K562 (cell line): Measurements from ENCODE around the gene MITF. TPM values are rescaled to one million over a fixed set of nuclear protein-coding genes. Genes with fewer than 3 reads are reported as not detected.

Experiments
- ATAC-seq: fragments of 200-7000 bp; cut with Tn5 transposase; 3 replicates; pipeline ENCODE4 v1.9.1; 2020; ENCODE audit warnings: moderate library complexity
- BruUV-seq: library from RNA; stranded (reverse); fragments of 400-500 nt; replicated peaks from 2 replicates; lab custom pipeline; 2021; lab: Mats Ljungman, UMichigan
- CTCF ChIA-PET: fragments of 300-600 bp; formaldehyde crosslinking; extraction: SDS; loops from one replicate; lab custom pipeline; 2021; ENCODE audit warnings: low intra/inter-chr PET ratio; lab: Yijun Ruan, JAX
- POLR2A ChIA-PET: fragments of 300-600, 350-650 bp; sonication (Branson Sonifier 250); formaldehyde crosslinking; extraction: SDS; loops from one replicate; lab custom pipeline; 2021; ENCODE audit warnings: antibody characterized with exemption, inconsistent platforms; lab: Yijun Ruan, JAX
- DNase-seq, 4 experiments: peaks; one replicate each; pipeline versions ENCODE4 v3.0.0 to v3.0.0-alpha.2; 2011 to 2018; ENCODE audit warnings: low spot score in 3 of 4, mixed read lengths in 3 of 4; ENCODE audit errors: extremely low read depth in 1 of 4
- FAIRE-seq: peaks from 2 replicates; lab custom pipeline; 2011; peaks lifted over from hg19 to GRCh38; lab: Jason Lieb, UNC
- H2AFZ ChIP-seq: 2 replicates; pipeline ENCODE4 v1.6.0; 2011; ENCODE audit warnings: low read depth, low read length, control low read depth, inconsistent platforms
- H3K27ac ChIP-seq: fragments of 200-600 bp; 3 replicates; pipeline ENCODE4 v1.8.0; 2011; ENCODE audit warnings: low read depth, mild to moderate bottlenecking, control low read depth, inconsistent platforms, low read length, moderate library complexity, mixed read lengths; ENCODE audit errors: extremely low read depth
- H3K27me3 ChIP-seq, 2 experiments: fragments of 300-600 bp in 1 of 2; 2 replicates in 1 of 2; 3 replicates in 1 of 2; pipeline versions ENCODE4 v1.6.0 to v1.8.0; 2011; ENCODE audit warnings: inconsistent platforms in 2 of 2, low read length in 2 of 2, mild to moderate bottlenecking in 1 of 2, mixed read lengths in 1 of 2, moderate library complexity in 1 of 2; ENCODE audit not compliant: control insufficient read depth in 2 of 2, insufficient read depth in 2 of 2
- H3K36me3 ChIP-seq: fragments of 300-600 bp; 3 replicates; pipeline ENCODE4 v1.8.0; 2011; ENCODE audit warnings: mild to moderate bottlenecking, low read length, inconsistent platforms; ENCODE audit not compliant: control insufficient read depth, insufficient read depth
- H3K4me1 ChIP-seq, 2 experiments: fragments of 200-600 bp in 1 of 2; replicated peaks in 1 of 2; 2 replicates in 1 of 2; 3 replicates in 1 of 2; pipeline versions ENCODE4 v1.5.1 to v1.8.0; 2011; ENCODE audit warnings: inconsistent platforms in 2 of 2, low read length in 2 of 2, mild to moderate bottlenecking in 1 of 2, mixed read lengths in 1 of 2, moderate library complexity in 1 of 2; ENCODE audit not compliant: control insufficient read depth in 2 of 2, insufficient read depth in 2 of 2
- H3K4me2 ChIP-seq: 2 replicates; pipeline ENCODE4 v1.6.1; 2011; ENCODE audit warnings: low read length, control low read depth, inconsistent platforms, mixed read lengths; ENCODE audit not compliant: insufficient read depth
- H3K4me3 ChIP-seq: fragments of 200-600 bp; sonication (generic), shearing (Covaris generic); 2 replicates; pipeline ENCODE4 v1.5.1; 2016; ENCODE audit warnings: control low read depth, inconsistent platforms
- H3K79me2 ChIP-seq: fragments of 200-600 bp; 3 replicates; pipeline ENCODE4 v1.8.0; 2011; ENCODE audit warnings: low read length, inconsistent platforms; ENCODE audit not compliant: control insufficient read depth, insufficient read depth
- H3K9ac ChIP-seq, 2 experiments: 2 replicates each; pipeline versions ENCODE4 v1.6.0 to v1.6.1; 2011; ENCODE audit warnings: low read depth in 2 of 2, low read length in 2 of 2, control low read depth in 1 of 2, inconsistent platforms in 1 of 2, mild to moderate bottlenecking in 1 of 2, mixed read lengths in 1 of 2; ENCODE audit not compliant: insufficient read depth in 1 of 2
- H3K9me1 ChIP-seq: one replicate; pipeline ENCODE4 v1.6.0; 2011; ENCODE audit warnings: inconsistent platforms, mild to moderate bottlenecking, low read length, moderate library complexity; ENCODE audit not compliant: control insufficient read depth, insufficient read depth
- H3K9me3 ChIP-seq: replicated peaks from 2 replicates; pipeline ENCODE4 v1.5.1; 2011; ENCODE audit warnings: low read depth, low read length, inconsistent platforms; ENCODE audit not compliant: control insufficient read depth, insufficient read depth
- H4K20me1 ChIP-seq: replicated peaks from 2 replicates; pipeline ENCODE4 v1.6.1; 2011; ENCODE audit warnings: low read length, inconsistent platforms, mixed read lengths; ENCODE audit not compliant: control insufficient read depth, insufficient read depth
- BCL6 ChIP-seq: fragments of 250-450 bp; sonication (Bioruptor Pico); IDR thresholded peaks from 2 replicates; pipeline ENCODE4 v1.4.0; 2020
- CEBPG ChIP-seq, 3 experiments: fragments of 200-800 bp in 1 of 3; sonication (Bioruptor generic) in 1 of 3; sonication (generic) in 1 of 3; formaldehyde crosslinking in 1 of 3; IDR thresholded peaks in 2 of 3; conservative IDR thresholded peaks in 1 of 3; 2 replicates each; pipeline versions ENCODE4 v1.6.1 to v1.8.0; 2016 to 2022; ENCODE audit warnings: missing compliant biosample characterization in 2 of 3, missing genetic modification characterization in 2 of 3, mild to moderate bottlenecking in 1 of 3, missing genetic modification reagents in 1 of 3
- CHD4 ChIP-seq: fragments of 200-600 bp; sonication (generic); IDR thresholded peaks from 3 replicates; pipeline ENCODE4 v1.6.1; 2012; ENCODE audit warnings: low read depth, mild to moderate bottlenecking, mixed read lengths, low read length, inconsistent platforms; ENCODE audit not compliant: insufficient read depth, insufficient replicate concordance, poor library complexity, severe bottlenecking
- CTBP1 ChIP-seq: fragments of 450-650 bp; IDR thresholded peaks from 2 replicates; pipeline ENCODE4 v1.6.1; 2016; ENCODE audit warnings: borderline replicate concordance
- DLX4 ChIP-seq: fragments of 250-450 bp; sonication (Bioruptor Pico); IDR thresholded peaks from 2 replicates; pipeline ENCODE4 v1.6.1; 2021; ENCODE audit warnings: mild to moderate bottlenecking
- DPF2 ChIP-seq: fragments of 450-650 bp; IDR thresholded peaks from 2 replicates; pipeline ENCODE4 v1.6.1; 2016
- HDAC8 ChIP-seq: fragments of 450-650 bp; IDR thresholded peaks from 2 replicates; pipeline ENCODE4 v1.6.1; 2016; ENCODE audit warnings: mild to moderate bottlenecking, missing genetic modification characterization, moderate library complexity, missing compliant biosample characterization
- KLF1 ChIP-seq: fragments of 450-650 bp; IDR thresholded peaks from 2 replicates; pipeline ENCODE4 v1.6.1; 2016; ENCODE audit warnings: missing genetic modification characterization, missing compliant biosample characterization
- NELFE ChIP-seq: IDR thresholded peaks from 2 replicates; pipeline ENCODE4 v1.6.1; 2011; ENCODE audit warnings: mild to moderate bottlenecking; ENCODE audit not compliant: insufficient read depth, insufficient read length
- NFRKB ChIP-seq: fragments of 450-650 bp; IDR thresholded peaks from 2 replicates; pipeline ENCODE4 v1.6.1; 2016; ENCODE audit warnings: low read depth
- SIRT6 ChIP-seq: IDR thresholded peaks from one replicate; pipeline ENCODE4 v1.6.1; 2012; ENCODE audit warnings: low read depth, mild to moderate bottlenecking, control low read depth, inconsistent platforms, low read length, moderate library complexity
- TAF7 ChIP-seq: fragments of 450-650 bp; IDR thresholded peaks from 2 replicates; pipeline ENCODE4 v1.6.1; 2016; ENCODE audit warnings: missing genetic modification characterization, missing compliant biosample characterization
- TCF7 ChIP-seq: sonication (generic); IDR thresholded peaks from 2 replicates; pipeline ENCODE4 v1.6.1; 2016; ENCODE audit warnings: antibody characterized with exemption, borderline replicate concordance
- TCF7L2 ChIP-seq: fragments of 150-350 bp; IDR thresholded peaks from 2 replicates; pipeline ENCODE4 v1.6.1; 2016; ENCODE audit warnings: low read depth, mild to moderate bottlenecking, low read length, moderate library complexity
- ZBTB49 ChIP-seq: sonication (generic); formaldehyde crosslinking; IDR thresholded peaks from 2 replicates; pipeline ENCODE4 v1.8.0; 2022; ENCODE audit warnings: missing genetic modification reagents, mild to moderate bottlenecking, borderline replicate concordance
- ZFP1 ChIP-seq: fragments of 450-650 bp; formaldehyde crosslinking; IDR thresholded peaks from 2 replicates; pipeline ENCODE4 v1.4.0; 2020; ENCODE audit warnings: mild to moderate bottlenecking, mixed read lengths
- ZNF583 ChIP-seq: fragments of 250-450 bp; sonication (Bioruptor Pico); IDR thresholded peaks from 2 replicates; pipeline ENCODE4 v1.4.0; 2020
- WGBS: fragments of 100-300 bp; shearing (Covaris generic); methylation state at CpG from one replicate; pipeline ENCODE4 v1.1.6; 2016; ENCODE audit warnings: low coverage, mixed read lengths; ENCODE audit not compliant: insufficient coverage; ENCODE audit errors: missing lambda C conversion rate; 5-methylcytosine and 5-hydroxymethylcytosine counted together
- in situ Hi-C: fragments of 300-500 bp; cut with MboI; formaldehyde crosslinking; loops from 4 replicates; pipeline ENCODE4 v1.15.0; 2018; ENCODE audit warnings: inconsistent platforms, mixed read lengths
- intact Hi-C: fragments of 100-400 bp; cut with micrococcal nuclease; formaldehyde crosslinking; loops from 2 replicates; pipeline ENCODE4 v1.14.2; 2022
- polyA plus RNA-seq, 8 experiments: library from polyadenylated mRNA; depleted of rRNA in 4 of 8; stranded (reverse) in 5 of 8; unstranded in 3 of 8; fragments of >200 nt; fragmentation: Nextera tagmentation in 2 of 8; fragmentation: Illumina TruSeq in 1 of 8; extraction: Ambion mirVana in 2 of 8; extraction: Trizol in 1 of 8; gene quantifications; 2 replicates each; pipeline versions ENCODE4 v1.2.1 to v1.2.3, GENCODE V29; 2011 to 2014; ENCODE audit warnings: inconsistent platforms in 1 of 8, missing spikeins in 1 of 8
- total RNA-seq, 7 experiments: library from RNA; depleted of rRNA in 6 of 7; stranded (reverse); fragments of >200 nt in 6 of 7; fragmentation: Illumina TruSeq in 2 of 7; extraction: Trizol in 2 of 7; gene quantifications; 2 replicates each; pipeline versions ENCODE4 v1.2.1 to v1.2.3, GENCODE V29; 2011 to 2021; ENCODE audit warnings: low replicate concordance in 1 of 7
- TF ChIP-seq, protein P1 (sequence below), 2 experiments: fragments of 200-800 bp in 1 of 2; sonication (Bioruptor generic) in 1 of 2; sonication (generic) in 1 of 2; formaldehyde crosslinking in 1 of 2; IDR thresholded peaks in 1 of 2; conservative IDR thresholded peaks in 1 of 2; 2 replicates each; pipeline versions ENCODE4 v1.5.0 to v1.6.1; 2016 to 2020; ENCODE audit warnings: missing compliant biosample characterization in 1 of 2, missing genetic modification characterization in 1 of 2, missing genetic modification reagents in 1 of 2

Gene MITF
- total and polyA plus RNA-seq, 9 of the 15 experiments (the other 6 are each of a cell fraction or from before 2014, with no cell fraction given), result 5.6 to 14.9 (median 11.1) TPM

GRCh38 chr3:69871251-69871650, 132.0 kb downstream of the MITF start:
- Histone ChIP-seq H3K4me3 (no peak overlapping the region), H3K9me3 (no peaks in the 10 kb centered on the region), H3K27me3 (no peaks in the 10 kb centered on the region), H3K9me1 (no peaks in the 10 kb centered on the region), H3K27ac (no peak overlapping the region), H4K20me1 (no peaks in the 10 kb centered on the region), H3K79me2 (no peaks in the 10 kb centered on the region; the same call in 1 of the 3 replicates), H3K4me1 (peaks cover 0 to 18% of the 10 kb centered on the region in 2 experiments; a peak in 3 of 5 replicates), H3K9ac (no peak overlapping the region), H2AFZ (no peak overlapping the region), H3K4me2 (no peak overlapping the region), H3K36me3 (no peaks in the 10 kb centered on the region; the same call in 2 of the 3 replicates)
- DNase-seq (no peak), FAIRE-seq (peak; percentile 59), ATAC-seq (no peak)
- ChIA-PET POLR2A (interaction anchor here (0.6 kb wide), 1 partner anchor 27 kb away, joined by 4 read pairs; no protein-coding TSS in a partner anchor), CTCF (no interaction called here)
- WGBS, result 44% methylated on average over 2 of the region's 2 CpGs
- no peak for TF ChIP-seq HDAC8 (tag)
- TF ChIP-seq CHD4, result no peak
- no peak for TF ChIP-seq SIRT6
- TF ChIP-seq CEBPG (CRISPR knock-in tag; IDR thresholded peaks at IDR 0.05), result no peak
- no peak for TF ChIP-seq CEBPG (tag; conservative IDR thresholded peaks at IDR 0.05 in 1 of 2, IDR thresholded peaks at IDR 0.05 in 1 of 2)
- no peak for TF ChIP-seq TCF7L2
- no peak for TF ChIP-seq TAF7 (tag)
- TF ChIP-seq ZBTB49, result no peak
- TF ChIP-seq ZNF583 (CRISPR knock-in tag), result no peak
- TF ChIP-seq ZFP1 (CRISPR knock-in tag), result no peak
- TF ChIP-seq BCL6 (CRISPR knock-in tag), result no peak
- no peak for TF ChIP-seq CTBP1
- no peak for TF ChIP-seq TCF7
- TF ChIP-seq, protein P1, sequence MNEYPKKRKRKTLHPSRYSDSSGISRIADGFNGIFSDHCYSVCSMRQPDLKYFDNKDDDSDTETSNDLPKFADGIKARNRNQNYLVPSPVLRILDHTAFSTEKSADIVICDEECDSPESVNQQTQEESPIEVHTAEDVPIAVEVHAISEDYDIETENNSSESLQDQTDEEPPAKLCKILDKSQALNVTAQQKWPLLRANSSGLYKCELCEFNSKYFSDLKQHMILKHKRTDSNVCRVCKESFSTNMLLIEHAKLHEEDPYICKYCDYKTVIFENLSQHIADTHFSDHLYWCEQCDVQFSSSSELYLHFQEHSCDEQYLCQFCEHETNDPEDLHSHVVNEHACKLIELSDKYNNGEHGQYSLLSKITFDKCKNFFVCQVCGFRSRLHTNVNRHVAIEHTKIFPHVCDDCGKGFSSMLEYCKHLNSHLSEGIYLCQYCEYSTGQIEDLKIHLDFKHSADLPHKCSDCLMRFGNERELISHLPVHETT (CRISPR knock-in tag; conservative IDR thresholded peaks at IDR 0.05 in 1 of 2, IDR thresholded peaks at IDR 0.05 in 1 of 2), result no peak
- no peak for TF ChIP-seq NELFE
- TF ChIP-seq DLX4, result no peak
- no peak for TF ChIP-seq KLF1 (tag)
- no peak for TF ChIP-seq NFRKB
- no peak for TF ChIP-seq DPF2
- in situ Hi-C loops (no loop called here), intact Hi-C loops (no loop called here)
- BruUV-seq, result no TSS peak
